ENCODE results near the gene HUS1. TPM values are rescaled to one million over a fixed set of nuclear protein-coding genes. Genes with fewer than 3 reads are reported as not detected.

Gene HUS1
- polyA plus RNA-seq, 1 experiment = 14.1 TPM

DNA sequence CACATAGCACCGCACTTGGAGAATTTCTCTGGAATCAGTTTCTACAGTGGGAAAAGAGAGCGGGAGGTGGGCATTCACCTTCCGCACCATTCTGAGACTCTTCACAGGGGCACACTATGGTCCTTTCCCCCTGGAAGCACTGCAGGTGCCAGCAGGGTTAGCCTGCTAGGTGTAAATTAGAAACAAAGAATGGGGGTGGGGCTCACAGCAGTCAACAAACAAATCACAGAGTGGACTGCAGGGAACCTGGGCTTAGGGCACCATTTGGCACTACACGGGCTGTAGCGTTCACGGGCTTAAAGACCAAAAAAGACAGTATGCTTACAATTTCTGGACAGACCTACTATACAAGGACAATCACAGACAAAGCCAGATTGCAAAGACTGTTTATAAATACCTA, 23.2 kb downstream of the HUS1 start:
- Histone ChIP-seq H3K4me3 (ENCODE audit: low read depth, low read length) (no peak overlapping the region), H3K27me3 (ENCODE audit: control insufficient read depth, insufficient read depth, low read length) (no peaks in the 10 kb centered on the region), H3K36me3 (ENCODE audit: control insufficient read depth, insufficient read depth, low read length) (0 out of 2 replicates have a peak, but pooled peaks cover 1% of the 10 kb centered on the region)
- TF ChIP-seq CTCF (IDR thresholded peaks at IDR 0.05; ENCODE audit: insufficient read depth, low read depth, low read length) = no peak
- POLR2A ChIA-PET = no interaction called here
- CTCF ChIA-PET = interaction anchor here (2.0 to 2.5 kb wide), 2 partner anchors 11 to 154 kb away, joined by 6 to 16 read pairs; no protein-coding TSS in a partner anchor
- no peak for DNase-seq (ENCODE audit: low read depth)

DNA sequence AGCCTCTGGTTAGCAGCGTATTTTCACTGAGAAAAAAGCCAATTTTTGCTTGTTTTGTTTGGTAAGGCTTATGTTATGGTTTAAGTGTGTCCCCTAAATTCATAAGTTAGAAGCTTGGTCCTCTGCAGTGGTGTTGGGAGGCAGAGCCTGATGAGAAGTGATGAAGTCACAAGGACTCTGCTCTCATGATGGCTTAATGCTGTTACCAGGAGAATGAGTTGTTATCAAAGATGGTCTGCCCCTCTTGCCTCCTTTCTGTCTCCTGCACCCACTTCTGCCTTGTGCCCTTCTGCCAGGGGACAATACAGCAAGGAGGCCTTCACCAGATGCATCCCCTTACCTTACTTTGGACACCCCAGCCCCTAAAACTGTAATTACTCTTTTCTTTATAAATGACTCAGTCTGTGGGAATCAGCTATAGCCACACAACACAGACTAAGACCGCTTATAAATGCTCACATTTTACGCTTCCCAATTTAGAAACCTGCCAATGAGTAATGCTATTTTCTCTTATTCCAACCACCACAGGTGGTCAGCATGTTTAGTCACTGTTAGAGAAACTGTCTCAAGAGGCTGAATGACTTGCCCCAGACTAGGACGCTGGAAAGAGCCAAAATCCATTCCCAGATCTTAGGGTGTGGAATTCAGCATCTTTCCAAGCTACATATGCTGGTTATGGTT, 25.0 kb downstream of the HUS1 start:
- TF ChIP-seq CTCF (IDR thresholded peaks at IDR 0.05; ENCODE audit: insufficient read depth, low read depth, low read length) = no peak
- ChIA-PET POLR2A (no interaction called here), CTCF (interaction anchor here (0.8 to 2.4 kb wide), 4 partner anchors 9 to 201 kb away, joined by 3 to 18 read pairs (median 4); no protein-coding TSS in a partner anchor)
- Histone ChIP-seq H3K27me3 (ENCODE audit: control insufficient read depth, insufficient read depth, low read length) (no peaks in the 10 kb centered on the region), H3K4me3 (ENCODE audit: low read depth, low read length) (no peak overlapping the region), H3K36me3 (ENCODE audit: control insufficient read depth, insufficient read depth, low read length) (0 out of 2 replicates have a peak, but pooled peaks cover 1% of the 10 kb centered on the region)
- no peak for DNase-seq (ENCODE audit: low read depth)

GRCh38 chr7:47953822-47954221, 25.6 kb downstream of the HUS1 start:
- POLR2A ChIA-PET = no interaction called here
- no peak for TF ChIP-seq CTCF (IDR thresholded peaks at IDR 0.05; ENCODE audit: insufficient read depth, low read depth, low read length)
- Histone ChIP-seq H3K4me3 (ENCODE audit: low read depth, low read length) (no peak overlapping the region), H3K27me3 (ENCODE audit: control insufficient read depth, insufficient read depth, low read length) (no peaks in the 10 kb centered on the region), H3K36me3 (ENCODE audit: control insufficient read depth, insufficient read depth, low read length) (0 out of 2 replicates have a peak, but pooled peaks cover 1% of the 10 kb centered on the region)
- DNase-seq (ENCODE audit: low read depth) = no peak
- CTCF ChIA-PET = interaction anchor here (0.8 to 2.4 kb wide), 4 partner anchors 9 to 201 kb away, joined by 3 to 18 read pairs (median 4); no protein-coding TSS in a partner anchor

- TF ChIP-seq CTCF (IDR thresholded peaks at IDR 0.05; ENCODE audit: insufficient read depth, low read depth, low read length) = no peak
- H3K36me3 ChIP-seq (ENCODE audit: control insufficient read depth, insufficient read depth, low read length) = 0 out of 2 replicates have a peak, but pooled peaks cover 1% of the 10 kb centered on the region
- no peaks in the 10 kb centered on the region for H3K27me3 ChIP-seq (ENCODE audit: control insufficient read depth, insufficient read depth, low read length)
- DNase-seq (ENCODE audit: low read depth) = no peak
- ChIA-PET CTCF (interaction anchor here (0.9 to 2.1 kb wide), 7 partner anchors 12 to 203 kb away, joined by 3 to 7 read pairs (median 5); no protein-coding TSS in a partner anchor), POLR2A (interaction anchor here (0.6 kb wide), 1 partner anchor 8 kb away, joined by 4 read pairs; no protein-coding TSS in a partner anchor)
- no peak overlapping the region for H3K4me3 ChIP-seq (ENCODE audit: low read depth, low read length)
Observed at GRCh38 chr7:47952224-47952623, 27.2 kb downstream of the HUS1 start.

DNA sequence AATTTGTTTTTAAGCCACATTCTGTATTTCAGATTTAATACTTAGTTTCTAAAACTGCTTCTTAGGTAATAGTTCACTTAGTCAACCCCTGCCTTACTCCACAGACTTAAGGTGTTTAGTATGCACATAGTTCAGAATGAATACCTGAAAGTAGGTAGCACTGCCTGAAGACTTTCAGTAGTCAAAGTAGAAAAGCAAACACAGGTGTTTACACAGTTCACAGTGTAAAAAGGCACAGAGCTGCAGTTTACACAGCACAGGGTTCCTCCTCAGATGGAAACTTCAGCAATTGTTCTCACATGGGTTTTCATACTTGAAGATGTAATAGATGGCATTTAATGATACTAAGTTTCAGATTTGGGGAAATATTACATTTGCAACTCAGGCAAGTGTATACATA, 28.0 kb downstream of the HUS1 start:
- H3K36me3 ChIP-seq (ENCODE audit: control insufficient read depth, insufficient read depth, low read length) = 0 out of 2 replicates have a peak, but pooled peaks cover 1% of the 10 kb centered on the region
- ChIA-PET CTCF (interaction anchor here (0.9 to 2.1 kb wide), 6 partner anchors 13 to 204 kb away, joined by 4 to 7 read pairs (median 6); no protein-coding TSS in a partner anchor), POLR2A (no interaction called here)
- no peak for TF ChIP-seq CTCF (IDR thresholded peaks at IDR 0.05; ENCODE audit: insufficient read depth, low read depth, low read length)
- no peak overlapping the region for H3K4me3 ChIP-seq (ENCODE audit: low read depth, low read length)
- H3K27me3 ChIP-seq (ENCODE audit: control insufficient read depth, insufficient read depth, low read length) = no peaks in the 10 kb centered on the region
- DNase-seq (ENCODE audit: low read depth) = no peak
